Measurements from ENCODE around the gene REG4. TPM values are rescaled to one million over a fixed set of nuclear protein-coding genes. Genes with fewer than 3 reads are reported as not detected.

Gene REG4
- total RNA-seq, 1 experiment from 2014 or later: not detected

GRCh38 chr1:119797606-119798005, 13.7 kb downstream of the REG4 start:
- no peaks in the 10 kb centered on the region for H3K36me3 ChIP-seq (ENCODE audit: control insufficient read depth, insufficient read depth, low read length)
- DNase-seq (ENCODE audit: low read depth, low spot score): no peak
- no peaks in the 10 kb centered on the region for H3K9me3 ChIP-seq (ENCODE audit: control insufficient read depth, insufficient read depth, low read depth, low read length)
- TF ChIP-seq SIN3A (IDR thresholded peaks at IDR 0.05; ENCODE audit: borderline replicate concordance, insufficient read depth, low read depth, low read length) (no peak), TCF7L2 (IDR thresholded peaks at IDR 0.05; ENCODE audit: low read depth, low read length) (no peak), POLR2AphosphoS5 (IDR thresholded peaks at IDR 0.05; ENCODE audit: low read depth, low read length) (no peak)
- TF ChIP-seq, protein P1, sequence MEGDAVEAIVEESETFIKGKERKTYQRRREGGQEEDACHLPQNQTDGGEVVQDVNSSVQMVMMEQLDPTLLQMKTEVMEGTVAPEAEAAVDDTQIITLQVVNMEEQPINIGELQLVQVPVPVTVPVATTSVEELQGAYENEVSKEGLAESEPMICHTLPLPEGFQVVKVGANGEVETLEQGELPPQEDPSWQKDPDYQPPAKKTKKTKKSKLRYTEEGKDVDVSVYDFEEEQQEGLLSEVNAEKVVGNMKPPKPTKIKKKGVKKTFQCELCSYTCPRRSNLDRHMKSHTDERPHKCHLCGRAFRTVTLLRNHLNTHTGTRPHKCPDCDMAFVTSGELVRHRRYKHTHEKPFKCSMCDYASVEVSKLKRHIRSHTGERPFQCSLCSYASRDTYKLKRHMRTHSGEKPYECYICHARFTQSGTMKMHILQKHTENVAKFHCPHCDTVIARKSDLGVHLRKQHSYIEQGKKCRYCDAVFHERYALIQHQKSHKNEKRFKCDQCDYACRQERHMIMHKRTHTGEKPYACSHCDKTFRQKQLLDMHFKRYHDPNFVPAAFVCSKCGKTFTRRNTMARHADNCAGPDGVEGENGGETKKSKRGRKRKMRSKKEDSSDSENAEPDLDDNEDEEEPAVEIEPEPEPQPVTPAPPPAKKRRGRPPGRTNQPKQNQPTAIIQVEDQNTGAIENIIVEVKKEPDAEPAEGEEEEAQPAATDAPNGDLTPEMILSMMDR (IDR thresholded peaks at IDR 0.05): no peak
- CTCF ChIA-PET: no interaction called here
- no TSS peak for BruUV-seq (replicated peaks)
- H3K4me1 ChIP-seq (ENCODE audit: control insufficient read depth, insufficient read depth, low read length): no peaks in the 10 kb centered on the region
- no peaks in the 10 kb centered on the region for H3K27me3 ChIP-seq (ENCODE audit: control insufficient read depth, insufficient read depth, low read length)
- H3K27ac ChIP-seq (ENCODE audit: low read length): no peak overlapping the region
- in situ Hi-C loops (cut with HindIII; ENCODE audit: low pct_unique_long_range_greater_than_20kb, low sequenced_read_pairs) (no loop called here), intact Hi-C loops (cut with micrococcal nuclease; ENCODE audit: unreplicated experiment) (no loop called here)
- POLR2A ChIA-PET: no interaction called here
- no peak overlapping the region for H3K4me3 ChIP-seq (ENCODE audit: low read depth in 2 of 2, low read length in 2 of 2)
- ATAC-seq: no peak

DNA sequence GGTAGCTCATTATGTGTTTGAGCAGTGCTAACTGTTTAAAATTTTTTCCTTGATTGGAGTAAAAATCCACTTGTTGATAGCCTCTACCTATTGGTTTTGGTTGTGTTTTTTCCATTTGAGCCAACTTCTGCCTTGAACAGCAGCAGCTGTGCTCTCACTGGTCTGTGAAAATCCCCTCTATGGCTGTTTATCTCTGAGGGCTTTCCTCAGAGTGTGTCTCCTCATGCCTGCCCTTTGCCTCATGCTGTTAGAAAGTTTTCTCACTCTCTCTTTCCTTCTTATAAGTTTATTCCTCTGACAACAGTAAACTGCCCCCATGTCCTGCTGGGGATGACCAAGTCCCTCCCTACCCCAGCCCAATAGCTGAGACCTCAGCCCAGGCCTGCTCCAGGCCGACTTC, 14.1 kb downstream of the REG4 start:
- Histone ChIP-seq H3K36me3 (ENCODE audit: control insufficient read depth, insufficient read depth, low read length) (no peaks in the 10 kb centered on the region), H3K4me1 (ENCODE audit: control insufficient read depth, insufficient read depth, low read length) (no peaks in the 10 kb centered on the region), H3K4me3 (ENCODE audit: low read depth in 2 of 2, low read length in 2 of 2) (no peak overlapping the region), H3K9me3 (ENCODE audit: control insufficient read depth, insufficient read depth, low read depth, low read length) (no peaks in the 10 kb centered on the region), H3K27me3 (ENCODE audit: control insufficient read depth, insufficient read depth, low read length) (no peaks in the 10 kb centered on the region), H3K27ac (ENCODE audit: low read length) (no peak overlapping the region)
- in situ Hi-C loops (cut with HindIII; ENCODE audit: low pct_unique_long_range_greater_than_20kb, low sequenced_read_pairs): no loop called here
- TF ChIP-seq TCF7L2 (IDR thresholded peaks at IDR 0.05; ENCODE audit: low read depth, low read length) (no peak), REST (IDR thresholded peaks at IDR 0.05; ENCODE audit: insufficient read depth in 1 of 2, low read depth in 2 of 2, low read length in 1 of 2) (no peak), SIN3A (IDR thresholded peaks at IDR 0.05; ENCODE audit: borderline replicate concordance, insufficient read depth, low read depth, low read length) (no peak), POLR2AphosphoS5 (IDR thresholded peaks at IDR 0.05; ENCODE audit: low read depth, low read length) (no peak)
- TF ChIP-seq, protein P1 (IDR thresholded peaks at IDR 0.05): no peak
- ATAC-seq: no peak
- intact Hi-C loops (cut with micrococcal nuclease; ENCODE audit: unreplicated experiment): no loop called here
- ChIA-PET CTCF (no interaction called here), POLR2A (no interaction called here)
- no peak for DNase-seq (ENCODE audit: low read depth, low spot score)
- no TSS peak for BruUV-seq (replicated peaks)

Data from Panc1 (cell line).